Measurements from ENCODE around the gene STEAP3.

Gene STEAP3

GRCh38 chr2:119225926-119226325 is 2.3 kb downstream of the STEAP3 start:
- Mint-ChIP-seq H3K4me1 (ENCODE audit: low read depth) (no peaks in the 10 kb centered on the region), H3K27ac (no peak overlapping the region), H3K4me3 (no peak overlapping the region), H3K9me3 (no peaks in the 10 kb centered on the region), H3K36me3 (ENCODE audit: low read depth) (no peaks in the 10 kb centered on the region), H3K27me3 (ENCODE audit: low read depth) (peaks cover 40% of the 10 kb centered on the region)
- no peak for DNase-seq (ENCODE audit: low spot score)

DNA sequence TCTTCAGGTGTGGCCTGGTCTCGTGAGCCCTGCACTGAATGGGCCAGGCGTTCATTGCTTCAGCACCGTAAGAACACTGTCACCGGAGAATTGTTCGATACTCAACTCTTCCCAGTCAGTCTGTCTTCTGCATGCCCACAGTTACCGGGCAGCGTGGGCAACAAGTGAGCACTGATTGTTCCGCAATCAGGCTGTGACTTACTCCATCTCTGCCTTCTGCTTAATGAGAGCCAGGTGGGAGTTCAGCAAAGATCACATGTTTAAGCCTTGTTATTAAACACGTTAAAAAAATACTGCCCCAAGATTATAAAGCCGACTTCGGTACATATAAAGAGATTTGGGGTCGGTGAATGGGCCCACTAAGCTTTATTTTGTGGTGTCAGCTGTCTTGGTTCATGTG is 3.7 kb downstream of the STEAP3 start:
- no peaks in the 10 kb centered on the region for H3K36me3 Mint-ChIP-seq (ENCODE audit: low read depth)

GRCh38 chr2:119228136-119228535 is 4.5 kb downstream of the STEAP3 start:
- no peak overlapping the region for H3K4me3 Mint-ChIP-seq
- no peaks in the 10 kb centered on the region for H3K4me1 Mint-ChIP-seq (ENCODE audit: low read depth)
- H3K36me3 Mint-ChIP-seq (ENCODE audit: low read depth): no peaks in the 10 kb centered on the region
- no peaks in the 10 kb centered on the region for H3K9me3 Mint-ChIP-seq
- DNase-seq (ENCODE audit: low spot score): no peak
- H3K27ac Mint-ChIP-seq: no peak overlapping the region
- H3K27me3 Mint-ChIP-seq (ENCODE audit: low read depth): peaks cover 24% of the 10 kb centered on the region

More for the DNA sequence above, 3.7 kb downstream of the STEAP3 start:
- H3K4me3 Mint-ChIP-seq: no peak overlapping the region
- H3K27ac Mint-ChIP-seq: no peak overlapping the region
- H3K9me3 Mint-ChIP-seq: no peaks in the 10 kb centered on the region
- peaks cover 31% of the 10 kb centered on the region for H3K27me3 Mint-ChIP-seq (ENCODE audit: low read depth)
- H3K4me1 Mint-ChIP-seq (ENCODE audit: low read depth): no peaks in the 10 kb centered on the region
- no peak for DNase-seq (ENCODE audit: low spot score)

DNA sequence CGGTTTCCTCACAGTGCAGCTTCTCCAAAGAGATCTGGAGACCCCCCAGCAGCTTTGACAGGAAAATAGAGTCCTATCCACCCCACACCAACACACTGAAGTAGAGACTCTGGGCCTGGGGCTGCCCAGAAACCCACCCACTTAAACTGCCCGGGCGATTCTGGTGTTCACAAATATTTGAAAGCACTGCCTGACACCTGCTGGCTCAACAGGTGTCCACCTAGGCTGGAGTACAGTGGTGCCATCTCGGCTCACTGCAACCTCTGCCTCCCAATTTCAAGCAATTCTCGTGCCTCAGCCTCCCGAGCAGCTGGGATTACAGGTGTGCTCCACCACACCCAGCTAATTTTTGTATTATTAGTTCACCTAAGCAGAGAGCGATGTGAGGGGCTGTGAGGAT is 5.3 kb downstream of the STEAP3 start:
- H3K27ac Mint-ChIP-seq: no peak overlapping the region
- no peak overlapping the region for H3K4me3 Mint-ChIP-seq
- no peaks in the 10 kb centered on the region for H3K9me3 Mint-ChIP-seq
- DNase-seq (ENCODE audit: low spot score): no peak
- no peaks in the 10 kb centered on the region for H3K4me1 Mint-ChIP-seq (ENCODE audit: low read depth)
- no peaks in the 10 kb centered on the region for H3K36me3 Mint-ChIP-seq (ENCODE audit: low read depth)
- H3K27me3 Mint-ChIP-seq (ENCODE audit: low read depth): peaks cover 22% of the 10 kb centered on the region

GRCh38 chr2:119229716-119230115 is 6.1 kb downstream of the STEAP3 start:
- Mint-ChIP-seq H3K4me3 (no peak overlapping the region), H3K4me1 (ENCODE audit: low read depth) (no peaks in the 10 kb centered on the region), H3K36me3 (ENCODE audit: low read depth) (no peaks in the 10 kb centered on the region), H3K27ac (no peak overlapping the region), H3K9me3 (no peaks in the 10 kb centered on the region), H3K27me3 (ENCODE audit: low read depth) (peaks cover 18% of the 10 kb centered on the region)
- DNase-seq (ENCODE audit: low spot score): no peak

- H3K36me3 Mint-ChIP-seq (ENCODE audit: low read depth): no peaks in the 10 kb centered on the region
- no peaks in the 10 kb centered on the region for H3K4me1 Mint-ChIP-seq (ENCODE audit: low read depth)
- H3K27ac Mint-ChIP-seq: no peak overlapping the region
- DNase-seq (ENCODE audit: low spot score): no peak
- H3K9me3 Mint-ChIP-seq: no peaks in the 10 kb centered on the region
- H3K4me3 Mint-ChIP-seq: no peak overlapping the region
- peaks cover 10% of the 10 kb centered on the region for H3K27me3 Mint-ChIP-seq (ENCODE audit: low read depth)
Measured at GRCh38 chr2:119230219-119231185, 6.9 kb downstream of the STEAP3 start.

DNA sequence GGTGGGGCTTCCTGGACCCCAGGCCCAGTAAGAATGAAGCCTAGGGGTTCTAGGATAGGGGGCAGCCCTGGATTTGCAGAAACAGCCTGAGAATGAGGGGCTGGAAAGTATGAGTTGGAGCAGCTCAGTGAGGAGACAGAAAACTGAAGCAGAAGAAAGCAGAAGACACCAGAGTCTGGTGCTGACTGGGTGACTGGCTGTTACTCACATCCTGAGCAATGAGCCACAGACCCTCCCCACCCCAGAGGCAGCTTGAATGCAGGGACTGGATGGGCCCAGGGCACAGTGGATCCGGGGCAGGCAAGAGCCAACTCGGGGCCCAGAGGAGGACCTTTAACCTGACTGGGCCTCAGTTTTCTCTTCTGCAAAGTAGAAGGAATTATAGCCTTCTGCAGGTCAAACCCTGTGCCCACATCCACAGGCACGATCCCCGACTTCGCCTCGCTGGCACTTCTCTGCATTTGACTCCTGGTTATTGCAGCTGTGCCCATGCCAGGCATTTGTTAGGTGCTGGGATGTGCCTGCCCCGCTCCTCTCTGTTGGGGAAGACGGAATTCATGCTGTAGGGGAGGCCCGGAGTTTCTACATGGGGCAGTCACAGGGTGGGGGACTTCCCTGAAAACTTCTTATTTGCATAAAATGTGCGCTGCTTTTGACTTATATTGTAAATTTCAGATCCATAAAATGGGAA is 8.5 kb downstream of the STEAP3 start:
- H3K27me3 Mint-ChIP-seq (ENCODE audit: low read depth): no peaks in the 10 kb centered on the region
- H3K27ac Mint-ChIP-seq: no peak overlapping the region
- no peaks in the 10 kb centered on the region for H3K36me3 Mint-ChIP-seq (ENCODE audit: low read depth)
- DNase-seq (ENCODE audit: low spot score): no peak
- H3K4me1 Mint-ChIP-seq (ENCODE audit: low read depth): no peaks in the 10 kb centered on the region
- no peaks in the 10 kb centered on the region for H3K9me3 Mint-ChIP-seq
- no peak overlapping the region for H3K4me3 Mint-ChIP-seq

- Mint-ChIP-seq H3K27me3 (ENCODE audit: low read depth) (no peaks in the 10 kb centered on the region), H3K4me1 (ENCODE audit: low read depth) (no peaks in the 10 kb centered on the region), H3K4me3 (no peak overlapping the region), H3K9me3 (no peaks in the 10 kb centered on the region), H3K36me3 (ENCODE audit: low read depth) (no peaks in the 10 kb centered on the region), H3K27ac (no peak overlapping the region)
- no peak for DNase-seq (ENCODE audit: low spot score)
Measured at GRCh38 chr2:119232666-119232993, 9.0 kb downstream of the STEAP3 start.

GRCh38 chr2:119233326-119234020 is 9.8 kb downstream of the STEAP3 start:
- H3K4me3 Mint-ChIP-seq: no peak overlapping the region
- no peak overlapping the region for H3K27ac Mint-ChIP-seq
- no peaks in the 10 kb centered on the region for H3K36me3 Mint-ChIP-seq (ENCODE audit: low read depth)
- no peaks in the 10 kb centered on the region for H3K27me3 Mint-ChIP-seq (ENCODE audit: low read depth)
- no peaks in the 10 kb centered on the region for H3K9me3 Mint-ChIP-seq
- DNase-seq (ENCODE audit: low spot score): no peak
- H3K4me1 Mint-ChIP-seq (ENCODE audit: low read depth): no peaks in the 10 kb centered on the region

DNA sequence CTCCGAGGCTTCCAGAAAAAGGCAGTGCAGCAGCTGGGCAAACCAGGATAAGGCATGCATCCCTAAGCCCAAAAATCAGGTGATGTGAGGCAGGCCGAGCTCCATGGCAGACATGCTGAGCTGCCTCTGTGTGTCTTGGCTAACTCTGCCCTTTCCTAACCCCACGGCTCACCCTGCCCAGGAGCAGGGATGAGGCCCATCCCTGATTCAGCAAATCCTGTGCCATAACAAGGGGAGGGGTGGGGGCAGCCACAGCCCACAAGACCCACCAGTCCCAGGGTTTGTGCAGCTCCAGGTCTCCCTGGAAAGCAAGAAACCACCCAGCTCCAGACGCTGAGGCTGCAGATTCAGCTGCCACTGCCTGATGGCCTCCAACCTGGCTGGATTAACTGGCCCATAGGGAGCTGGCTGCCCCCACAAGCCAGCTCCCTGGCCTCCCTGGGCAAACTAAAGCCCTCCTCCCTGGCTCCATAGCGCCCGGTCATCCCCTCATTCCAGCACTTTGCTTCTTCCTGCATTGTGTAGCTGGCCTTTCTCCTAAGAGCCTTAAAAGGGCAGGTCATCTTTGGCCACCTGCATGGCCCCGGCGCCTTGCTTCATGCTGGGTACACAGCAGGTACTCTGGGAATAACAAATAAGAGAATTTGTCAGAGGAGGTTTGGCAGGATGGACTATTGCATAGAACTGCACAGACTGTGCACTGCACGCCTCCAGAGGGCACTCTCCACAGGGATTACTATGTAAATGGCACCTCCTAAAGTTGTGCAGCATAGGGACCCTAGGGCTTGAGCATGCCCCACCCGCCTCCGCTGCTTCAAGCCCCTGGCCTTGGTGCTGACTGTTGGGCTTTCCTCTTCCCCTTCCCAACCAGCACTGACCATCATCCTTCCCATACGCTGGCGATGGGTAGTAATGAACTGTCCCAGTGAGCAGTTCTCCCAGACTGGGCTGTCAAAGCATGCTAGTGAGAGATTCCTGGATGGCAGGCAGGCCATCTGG is 10.7 kb downstream of the STEAP3 start:
- no peak for DNase-seq (ENCODE audit: low spot score)
- H3K4me3 Mint-ChIP-seq: no peak overlapping the region
- no peaks in the 10 kb centered on the region for H3K4me1 Mint-ChIP-seq (ENCODE audit: low read depth)
- no peaks in the 10 kb centered on the region for H3K36me3 Mint-ChIP-seq (ENCODE audit: low read depth)
- H3K27me3 Mint-ChIP-seq (ENCODE audit: low read depth): no peaks in the 10 kb centered on the region
- H3K9me3 Mint-ChIP-seq: no peaks in the 10 kb centered on the region
- H3K27ac Mint-ChIP-seq: no peak overlapping the region

- Mint-ChIP-seq H3K4me3 (no peak overlapping the region), H3K27me3 (ENCODE audit: low read depth) (no peaks in the 10 kb centered on the region), H3K36me3 (ENCODE audit: low read depth) (no peaks in the 10 kb centered on the region), H3K4me1 (ENCODE audit: low read depth) (no peaks in the 10 kb centered on the region), H3K27ac (no peak overlapping the region), H3K9me3 (no peaks in the 10 kb centered on the region)
- no peak for DNase-seq (ENCODE audit: low spot score)
Measured at GRCh38 chr2:119236796-119237195, 13.2 kb downstream of the STEAP3 start.

GRCh38 chr2:119240311-119241204 is 16.9 kb downstream of the STEAP3 start:
- no peaks in the 10 kb centered on the region for H3K27me3 Mint-ChIP-seq (ENCODE audit: low read depth)
- H3K27ac Mint-ChIP-seq: no peak overlapping the region
- no peaks in the 10 kb centered on the region for H3K4me1 Mint-ChIP-seq (ENCODE audit: low read depth)
- H3K4me3 Mint-ChIP-seq: no peak overlapping the region
- no peaks in the 10 kb centered on the region for H3K9me3 Mint-ChIP-seq
- H3K36me3 Mint-ChIP-seq (ENCODE audit: low read depth): no peaks in the 10 kb centered on the region
- DNase-seq (ENCODE audit: low spot score): no peak

GRCh38 chr2:119241205-119241532 is 17.5 kb downstream of the STEAP3 start:
- Mint-ChIP-seq H3K4me3 (no peak overlapping the region), H3K4me1 (ENCODE audit: low read depth) (no peaks in the 10 kb centered on the region), H3K36me3 (ENCODE audit: low read depth) (no peaks in the 10 kb centered on the region), H3K9me3 (no peaks in the 10 kb centered on the region), H3K27ac (no peak overlapping the region), H3K27me3 (ENCODE audit: low read depth) (no peaks in the 10 kb centered on the region)
- no peak for DNase-seq (ENCODE audit: low spot score)
